NCI-H774 (cell line): Measurements from ENCODE around the gene ZNF516.

ENCODE experiments used
- DNase-seq: peaks from one replicate; lab custom pipeline; 2025; lab: John Stamatoyannopoulos, UW

The ZNF516 gene

DNA sequence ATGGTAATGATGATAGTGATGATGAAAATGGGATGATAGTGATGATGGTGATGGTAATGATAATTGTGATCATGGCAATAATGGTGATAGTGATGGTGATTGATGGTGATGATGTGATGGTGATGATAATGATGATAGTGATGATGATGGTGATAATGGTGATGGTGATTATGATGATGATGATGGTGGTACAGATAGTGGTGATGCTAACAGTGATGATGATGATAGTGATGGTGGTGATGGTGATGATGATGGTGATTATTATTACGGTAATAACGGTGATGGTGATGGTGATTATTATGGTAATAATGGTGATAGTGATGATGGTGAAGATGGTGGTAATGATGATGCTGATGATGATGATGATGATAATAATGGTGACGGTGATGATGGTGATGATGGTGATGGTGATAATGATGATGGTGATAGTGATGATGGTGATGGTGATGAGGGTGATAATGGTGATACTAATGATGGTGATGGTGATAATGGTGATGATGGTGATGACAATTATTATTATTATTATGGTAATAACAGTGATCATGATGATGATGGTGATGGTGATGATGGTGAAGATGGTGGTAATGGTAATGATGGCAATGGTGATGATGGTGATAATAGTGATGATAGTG is 151.0 kb downstream of the ZNF516 start:
- no peak for DNase-seq

DNA sequence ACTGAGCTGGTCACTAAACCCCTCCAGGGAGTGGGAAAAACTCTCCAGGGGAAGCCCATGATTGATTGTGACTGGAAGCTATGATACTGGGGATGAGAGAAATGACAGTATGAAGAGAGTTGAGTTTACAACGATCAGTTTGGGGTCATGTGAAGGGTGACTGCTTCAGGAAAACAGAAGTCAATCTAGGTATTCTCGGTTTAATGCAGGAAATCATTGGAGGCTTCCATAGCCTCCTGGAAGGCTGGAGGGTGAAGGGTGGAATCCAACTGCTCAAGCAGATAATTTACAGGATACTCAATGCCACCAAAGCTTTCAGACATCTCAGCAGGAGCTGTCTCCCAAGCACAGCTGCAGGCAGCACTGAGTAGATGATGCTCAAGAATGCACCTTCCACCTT is 154.6 kb downstream of the ZNF516 start:
- no peak for DNase-seq

DNA sequence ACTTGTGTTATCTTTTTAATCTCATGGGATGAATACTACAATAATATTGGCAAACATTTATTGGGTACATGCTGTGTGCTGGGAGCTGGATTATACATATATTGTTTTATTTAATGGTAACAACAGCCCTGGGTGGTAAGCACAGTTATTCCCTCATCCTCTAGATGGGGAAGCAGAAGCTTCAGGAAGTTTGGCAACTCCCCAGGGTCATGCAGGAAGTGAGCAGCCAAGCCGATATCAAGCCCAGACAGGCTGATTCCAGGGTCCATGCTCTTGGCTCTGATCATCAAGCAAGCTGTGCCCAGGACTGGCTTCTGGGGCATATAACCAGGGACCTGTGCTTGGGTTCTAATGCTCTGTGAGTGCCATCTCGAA is 155.8 kb downstream of the ZNF516 start:
- DNase-seq: no peak

DNA sequence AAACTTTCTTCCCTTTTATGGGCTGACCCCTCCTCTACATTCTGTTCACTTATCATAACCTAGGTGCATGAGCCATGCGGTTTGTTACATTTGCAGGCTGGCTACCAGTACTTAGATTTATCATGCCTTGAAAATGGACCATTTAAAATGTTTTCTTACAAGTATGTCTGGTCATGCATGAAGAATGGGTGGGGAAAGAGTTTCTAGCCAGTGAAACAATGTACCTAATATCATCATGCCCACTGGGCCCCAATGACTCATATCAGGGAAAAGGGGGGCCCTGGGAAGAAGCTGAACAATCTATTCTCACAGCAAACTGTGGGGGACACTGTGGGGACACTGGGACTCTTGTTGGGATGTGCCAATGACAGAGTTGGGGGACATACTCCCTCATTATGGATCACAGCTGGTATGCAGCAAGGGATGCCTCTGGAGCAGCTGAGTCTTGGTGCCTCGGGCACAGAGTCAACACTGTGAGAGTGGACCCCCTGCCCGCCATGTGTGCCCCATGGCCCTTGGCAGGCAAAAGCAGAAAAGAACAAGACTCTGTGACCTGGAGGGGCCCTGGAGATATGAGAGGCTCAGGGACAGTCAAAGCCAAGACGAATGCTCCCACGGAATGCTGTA is 156.3 kb downstream of the ZNF516 start:
- DNase-seq: no peak

DNA sequence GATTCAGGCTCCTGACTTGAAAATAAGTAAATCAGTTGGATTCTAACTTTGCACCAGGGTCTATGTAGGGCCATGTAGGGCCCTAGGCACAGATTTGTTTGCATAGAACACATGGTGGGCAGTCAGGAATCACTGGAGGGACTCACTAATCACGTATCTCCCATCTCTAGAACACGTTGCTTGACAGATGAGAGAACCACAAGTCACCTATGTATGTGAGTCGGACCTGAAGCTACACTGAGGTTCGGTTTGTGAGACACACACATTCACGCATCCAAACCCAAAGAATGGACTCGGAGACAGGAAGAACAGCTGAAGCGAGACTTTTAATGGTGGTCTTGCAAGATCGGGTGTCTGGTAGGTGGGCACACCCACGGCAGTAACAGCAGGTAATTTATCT is 157.0 kb downstream of the ZNF516 start:
- DNase-seq: no peak

DNA sequence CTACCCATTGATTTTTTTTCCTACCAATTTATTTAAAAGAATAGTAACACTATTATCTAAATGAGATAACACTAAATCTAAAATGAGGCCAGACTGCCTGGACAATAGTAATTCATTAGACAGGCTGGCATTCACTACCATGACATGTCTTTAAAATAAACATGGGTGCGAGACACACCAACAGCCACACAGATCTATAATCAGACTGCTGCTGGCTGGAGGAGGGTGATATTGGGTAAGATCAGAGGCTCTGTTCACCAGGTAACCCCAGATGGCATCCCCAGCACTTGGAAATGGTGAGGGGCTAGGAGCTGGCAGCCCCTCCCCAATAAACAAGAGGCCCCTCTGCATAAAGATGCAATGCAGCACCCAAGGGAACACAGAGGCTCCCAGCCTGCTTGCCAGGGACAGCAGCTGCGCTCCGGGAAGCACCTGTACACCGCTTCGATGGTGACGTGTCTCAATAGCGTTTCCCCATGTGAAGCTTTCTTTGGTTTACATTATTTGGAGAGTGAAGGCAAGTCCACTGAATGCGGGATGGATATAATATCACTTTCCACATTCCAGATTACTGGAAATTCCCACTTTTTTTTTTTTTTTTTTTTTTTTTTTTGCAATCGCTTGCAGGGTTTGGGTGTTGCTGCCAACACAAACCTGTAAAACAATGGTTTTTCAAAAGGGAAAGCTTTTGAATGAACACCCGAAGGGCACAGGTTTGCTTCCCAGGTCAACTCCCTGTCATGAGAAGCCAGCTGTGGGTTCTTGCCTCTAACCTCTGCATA is 159.0 kb downstream of the ZNF516 start:
- DNase-seq: peak; percentile 44

DNA sequence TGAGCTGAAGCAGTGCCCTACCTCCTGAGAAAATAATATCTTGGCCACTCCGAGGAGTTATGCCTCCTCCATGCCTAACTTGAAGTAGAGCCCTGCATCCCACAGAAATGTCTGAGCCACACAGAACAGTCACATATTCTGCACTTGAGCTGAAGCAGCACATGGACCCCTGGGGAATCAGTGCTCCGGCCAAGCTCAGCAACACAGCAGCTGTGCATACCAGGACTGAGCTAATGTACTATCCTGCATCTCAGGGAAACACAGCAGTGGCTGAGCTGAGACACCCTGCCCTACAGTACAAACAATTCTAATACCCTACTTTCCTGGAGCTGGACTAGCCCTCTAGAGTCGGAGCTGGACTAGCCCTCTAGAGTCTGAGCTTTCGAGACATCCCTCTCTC is 166.9 kb downstream of the ZNF516 start:
- no peak for DNase-seq

DNA sequence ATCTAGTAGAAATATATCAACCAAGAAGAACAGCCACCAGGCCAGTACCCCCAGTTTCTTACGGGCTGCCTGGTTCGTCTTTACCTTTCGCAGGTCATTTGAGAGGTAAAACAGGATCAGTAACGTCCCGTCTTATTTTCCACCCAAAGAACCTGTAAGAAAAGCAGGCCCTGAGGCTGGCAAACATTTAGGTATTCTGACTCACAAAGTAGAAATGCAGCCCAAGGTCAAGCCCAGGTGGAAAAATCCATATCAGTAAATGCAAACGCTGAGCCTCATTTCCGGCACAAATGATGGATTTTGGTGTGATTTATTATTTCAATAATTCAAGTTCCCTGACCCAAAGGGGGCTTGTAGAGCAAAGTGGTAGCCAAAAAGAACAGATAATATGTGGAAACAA is 171.2 kb downstream of the ZNF516 start:
- no peak for DNase-seq

DNA sequence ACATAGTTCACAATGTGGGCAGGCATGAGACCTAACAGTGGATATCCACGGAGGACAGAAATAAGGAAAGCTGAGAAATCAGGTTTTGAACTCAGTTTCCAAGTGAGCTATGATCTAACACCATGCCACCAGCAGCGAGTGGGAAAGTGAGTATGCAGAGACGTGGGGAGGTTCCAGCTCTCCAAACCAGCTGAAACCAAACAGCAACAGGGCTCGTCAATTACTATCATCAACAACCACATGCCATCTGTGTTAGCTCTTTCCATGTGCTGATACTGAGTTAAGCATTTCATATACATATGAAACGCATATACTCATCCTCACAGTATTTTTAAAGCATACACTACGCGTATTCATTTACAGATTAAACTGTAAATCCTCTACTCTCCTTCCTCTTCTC is 172.4 kb downstream of the ZNF516 start:
- DNase-seq: no peak

DNA sequence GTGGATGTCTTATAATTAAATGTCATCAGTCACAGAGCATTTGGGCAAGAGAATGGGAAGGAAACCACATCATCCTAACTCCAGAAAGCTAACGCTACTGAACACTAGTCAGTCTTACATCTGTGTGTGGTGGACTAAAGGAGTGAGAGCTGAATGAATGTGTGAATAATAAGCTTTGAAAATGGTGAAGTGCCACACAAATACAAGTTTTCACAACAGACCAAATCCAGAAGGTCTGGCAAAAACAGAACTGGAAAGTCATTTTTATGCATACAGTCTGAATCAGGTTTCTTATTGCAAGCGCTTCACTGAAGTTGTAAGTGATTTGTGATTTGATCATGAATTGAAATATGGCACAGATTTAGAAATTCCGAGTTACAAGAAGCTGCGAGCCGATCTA is 175.7 kb downstream of the ZNF516 start:
- DNase-seq: no peak

DNA sequence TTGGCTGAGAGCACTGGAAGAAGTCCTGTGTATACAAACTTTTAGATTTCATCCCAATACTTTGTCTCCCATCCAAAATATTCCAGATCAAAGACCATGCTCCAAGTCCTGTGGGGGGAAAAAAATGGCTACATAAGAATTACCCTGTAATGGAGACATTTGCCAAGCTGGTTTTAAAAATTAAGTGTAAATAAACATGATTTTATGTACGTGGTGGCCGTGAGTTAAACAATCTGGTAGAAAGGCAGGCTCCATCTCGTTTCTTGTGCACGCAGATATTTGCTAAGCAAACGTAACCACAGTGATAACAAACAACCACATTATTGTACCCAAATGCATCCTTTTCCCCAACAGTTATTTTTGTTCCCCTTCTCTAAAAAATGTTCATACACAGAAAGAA is 176.4 kb downstream of the ZNF516 start:
- no peak for DNase-seq

DNA sequence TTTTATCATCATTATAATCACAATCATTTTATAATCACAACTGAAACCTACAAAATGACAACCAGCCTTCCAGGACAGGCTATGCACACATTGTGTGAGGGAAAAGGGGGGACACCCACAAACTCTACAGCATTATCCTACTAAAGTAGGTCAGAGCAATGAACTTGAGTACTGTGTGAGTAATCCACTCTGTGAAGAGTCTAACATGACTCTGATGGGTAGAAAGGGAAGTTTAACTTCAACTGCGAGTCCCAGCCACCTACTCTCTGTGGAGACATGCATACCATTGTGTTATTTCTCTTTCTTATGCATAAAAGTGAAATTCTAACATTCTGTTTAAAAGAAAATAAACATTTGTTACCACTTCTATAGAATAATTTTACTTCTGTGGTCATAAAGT is 177.9 kb downstream of the ZNF516 start:
- DNase-seq: no peak

DNA sequence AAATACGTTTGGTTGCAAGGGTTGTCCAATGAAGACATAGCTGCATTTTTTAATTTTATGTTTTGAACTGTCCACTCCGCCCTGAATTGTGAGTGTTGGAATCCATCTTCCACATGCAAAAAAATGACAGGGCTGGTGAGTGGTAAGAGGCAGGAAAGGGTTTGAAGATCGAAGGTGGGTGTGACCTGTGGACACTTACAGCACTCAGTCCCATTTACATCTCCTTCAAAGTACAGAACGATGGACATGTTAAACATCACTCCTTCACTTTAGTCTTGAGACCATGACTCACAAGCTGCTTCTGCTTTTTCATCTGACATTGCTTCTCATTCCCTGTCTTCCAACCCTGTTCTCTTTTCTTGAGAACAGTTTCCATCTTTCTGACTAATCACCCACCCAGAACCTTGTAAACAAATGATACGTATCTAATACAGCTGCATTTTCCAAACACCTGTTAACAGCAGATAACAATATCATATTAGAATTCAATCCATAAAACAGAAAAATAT is 179.3 kb downstream of the ZNF516 start:
- no peak for DNase-seq

DNA sequence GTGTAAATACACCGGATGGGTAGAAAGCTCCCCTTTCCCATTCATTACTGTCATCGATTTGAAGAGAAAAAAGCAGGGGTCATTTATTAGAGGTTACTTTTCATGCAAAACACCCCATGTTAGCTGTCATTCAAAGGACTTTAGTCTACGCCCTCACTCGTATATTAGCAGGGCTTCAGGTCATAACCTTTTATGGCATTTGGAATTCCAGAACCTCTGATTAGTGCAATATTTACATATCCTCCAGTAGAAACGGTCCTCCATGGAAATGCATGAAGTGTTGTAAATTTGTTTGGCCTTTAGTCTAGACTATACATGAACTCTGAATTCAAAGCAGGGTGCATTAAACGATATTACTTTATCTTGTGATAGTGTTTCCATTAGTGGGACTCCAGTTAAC is 180.5 kb downstream of the ZNF516 start:
- DNase-seq: no peak

DNA sequence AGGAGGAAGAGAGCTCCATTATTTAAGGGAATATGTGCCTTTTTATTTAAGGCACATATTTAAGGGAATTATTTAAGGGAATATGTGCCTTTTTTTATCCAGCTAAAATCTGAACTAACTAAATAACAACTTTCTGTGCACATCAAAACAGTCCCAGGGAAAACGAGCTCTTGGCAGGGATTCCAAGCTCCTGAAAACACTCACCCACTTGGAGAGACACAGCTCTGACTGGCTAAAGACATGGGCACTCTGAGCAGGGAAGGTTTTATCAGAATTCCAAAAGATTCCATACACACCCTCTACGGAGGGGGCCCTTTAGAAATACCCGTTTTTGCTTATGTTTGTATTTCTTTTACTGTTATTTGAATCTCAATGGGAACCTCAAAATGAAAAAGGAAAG is 181.0 kb downstream of the ZNF516 start:
- no peak for DNase-seq
